Smooth muscle cell (in vitro differentiated cells): ENCODE measurements around the gene DLEC1. TPM values are rescaled to one million over a fixed set of nuclear protein-coding genes. Genes with fewer than 3 reads are reported as not detected.
A peak's percentile ranks its signal among the peaks of the same experiment; 100 is the strongest.

Source experiments
- DNase-seq: peaks from one replicate; lab custom pipeline; 2025; ENCODE audit not compliant: unreplicated experiment; lab: John Stamatoyannopoulos, UW
- H2AFZ ChIP-seq: fragments of 200-600 bp; sonication (generic); 2 replicates; pipeline ENCODE4 v1.6.0; 2016; ENCODE audit warnings: antibody characterized with exemption, low read depth, mild to moderate bottlenecking
- H3F3A ChIP-seq: fragments of 200-600 bp; sonication (generic); 2 replicates; pipeline ENCODE4 v1.6.0; 2017; ENCODE audit warnings: antibody characterized with exemption, low read depth
- H3K27ac ChIP-seq: fragments of 200-600 bp; sonication (generic); 2 replicates; pipeline ENCODE4 v1.5.1; 2016; ENCODE audit warnings: low read depth, mild to moderate bottlenecking
- H3K27me3 ChIP-seq: fragments of 200-600 bp; sonication (generic); 2 replicates; pipeline ENCODE4 v1.6.1; 2016; ENCODE audit warnings: low read depth, mild to moderate bottlenecking
- H3K36me3 ChIP-seq: fragments of 200-600 bp; sonication (generic); 2 replicates; pipeline ENCODE4 v1.5.1; 2016; ENCODE audit warnings: low read depth
- H3K4me1 ChIP-seq: fragments of 200-600 bp; sonication (generic); 2 replicates; pipeline ENCODE4 v1.5.1; 2016; ENCODE audit warnings: low read depth
- H3K4me2 ChIP-seq: fragments of 200-600 bp; sonication (generic); 2 replicates; pipeline ENCODE4 v1.6.0; 2016; ENCODE audit warnings: mild to moderate bottlenecking
- H3K4me3 ChIP-seq: fragments of 200-600 bp; sonication (generic); 2 replicates; pipeline ENCODE4 v1.5.1; 2016; ENCODE audit warnings: mild to moderate bottlenecking
- H3K79me2 ChIP-seq: fragments of 200-600 bp; sonication (generic); 2 replicates; pipeline ENCODE4 v1.6.0; 2016; ENCODE audit warnings: low read depth, mild to moderate bottlenecking
- H3K9ac ChIP-seq: fragments of 200-600 bp; sonication (generic); 2 replicates; pipeline ENCODE4 v1.6.0; 2016; ENCODE audit warnings: low read depth
- H3K9me3 ChIP-seq: fragments of 200-600 bp; sonication (generic); replicated peaks from 2 replicates; pipeline ENCODE4 v1.5.1; 2016; ENCODE audit warnings: low read depth
- H4K20me1 ChIP-seq: fragments of 200-600 bp; sonication (generic); 2 replicates; pipeline ENCODE4 v1.6.0; 2016; ENCODE audit warnings: low read depth
- WGBS: methylation state at CpG from one replicate; pipeline ENCODE4 v1.1.7; 2016; ENCODE audit warnings: low lambda C conversion rate; 5-methylcytosine and 5-hydroxymethylcytosine counted together
- polyA plus RNA-seq: library from polyadenylated mRNA; unstranded; fragments of >200 nt; fragmentation: Nextera tagmentation; extraction: Ambion mirVana; gene quantifications from 2 replicates; pipeline ENCODE4 v1.2.1, GENCODE V29; 2016
- total RNA-seq: library from RNA; depleted of rRNA; stranded (reverse); fragments of >200 nt; gene quantifications from 2 replicates; pipeline ENCODE4 v1.2.3, GENCODE V29; 2014
- TF ChIP-seq, protein P1 (sequence below): fragments of 200-600 bp; sonication (generic); IDR thresholded peaks from 2 replicates; pipeline ENCODE4 v1.5.1; 2017; ENCODE audit warnings: borderline replicate concordance, mild to moderate bottlenecking, antibody characterized with exemption; ENCODE audit not compliant: insufficient read depth, poor library complexity, severe bottlenecking

The DLEC1 gene
- total and polyA plus RNA-seq, 2 experiments from 2014 or later, result 0.27 to 0.61 TPM

DNA sequence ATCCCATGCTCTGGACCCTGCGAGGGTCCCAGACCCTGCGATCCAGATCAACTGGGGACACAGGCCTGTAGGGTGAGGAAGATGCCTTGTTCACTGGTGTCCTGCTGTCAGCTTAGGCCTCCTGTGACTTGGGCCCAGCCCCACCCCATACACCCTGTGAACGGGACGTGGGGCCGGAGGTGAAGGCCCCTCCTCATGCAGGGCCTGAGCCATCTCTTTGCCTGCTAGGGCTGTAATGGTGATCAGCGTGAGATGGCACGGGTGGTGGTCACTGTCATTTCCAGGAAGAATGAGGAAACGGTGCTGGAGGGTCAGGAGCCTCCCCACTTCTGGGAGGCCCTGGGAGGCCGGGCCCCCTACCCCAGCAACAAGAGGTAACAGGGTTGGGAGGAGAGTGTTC, 36.1 kb upstream of the DLEC1 start:
- Histone ChIP-seq H4K20me1 (no peaks in the 10 kb centered on the region), H3K4me1 (no peaks in the 10 kb centered on the region), H3K27me3 (no peaks in the 10 kb centered on the region), H3K27ac (no peak overlapping the region), H3K4me3 (no peak overlapping the region), H3K4me2 (no peak overlapping the region), H3K79me2 (no peaks in the 10 kb centered on the region), H3F3A (peaks cover 3% of the 10 kb centered on the region), H2AFZ (no peak overlapping the region), H3K9me3 (no peaks in the 10 kb centered on the region), H3K36me3 (no peaks in the 10 kb centered on the region), H3K9ac (no peak overlapping the region)
- no peak for DNase-seq
- TF ChIP-seq, protein P1, sequence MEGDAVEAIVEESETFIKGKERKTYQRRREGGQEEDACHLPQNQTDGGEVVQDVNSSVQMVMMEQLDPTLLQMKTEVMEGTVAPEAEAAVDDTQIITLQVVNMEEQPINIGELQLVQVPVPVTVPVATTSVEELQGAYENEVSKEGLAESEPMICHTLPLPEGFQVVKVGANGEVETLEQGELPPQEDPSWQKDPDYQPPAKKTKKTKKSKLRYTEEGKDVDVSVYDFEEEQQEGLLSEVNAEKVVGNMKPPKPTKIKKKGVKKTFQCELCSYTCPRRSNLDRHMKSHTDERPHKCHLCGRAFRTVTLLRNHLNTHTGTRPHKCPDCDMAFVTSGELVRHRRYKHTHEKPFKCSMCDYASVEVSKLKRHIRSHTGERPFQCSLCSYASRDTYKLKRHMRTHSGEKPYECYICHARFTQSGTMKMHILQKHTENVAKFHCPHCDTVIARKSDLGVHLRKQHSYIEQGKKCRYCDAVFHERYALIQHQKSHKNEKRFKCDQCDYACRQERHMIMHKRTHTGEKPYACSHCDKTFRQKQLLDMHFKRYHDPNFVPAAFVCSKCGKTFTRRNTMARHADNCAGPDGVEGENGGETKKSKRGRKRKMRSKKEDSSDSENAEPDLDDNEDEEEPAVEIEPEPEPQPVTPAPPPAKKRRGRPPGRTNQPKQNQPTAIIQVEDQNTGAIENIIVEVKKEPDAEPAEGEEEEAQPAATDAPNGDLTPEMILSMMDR, result no peak
- 89% methylated on average over 9 of the region's 9 CpGs for WGBS

DNA sequence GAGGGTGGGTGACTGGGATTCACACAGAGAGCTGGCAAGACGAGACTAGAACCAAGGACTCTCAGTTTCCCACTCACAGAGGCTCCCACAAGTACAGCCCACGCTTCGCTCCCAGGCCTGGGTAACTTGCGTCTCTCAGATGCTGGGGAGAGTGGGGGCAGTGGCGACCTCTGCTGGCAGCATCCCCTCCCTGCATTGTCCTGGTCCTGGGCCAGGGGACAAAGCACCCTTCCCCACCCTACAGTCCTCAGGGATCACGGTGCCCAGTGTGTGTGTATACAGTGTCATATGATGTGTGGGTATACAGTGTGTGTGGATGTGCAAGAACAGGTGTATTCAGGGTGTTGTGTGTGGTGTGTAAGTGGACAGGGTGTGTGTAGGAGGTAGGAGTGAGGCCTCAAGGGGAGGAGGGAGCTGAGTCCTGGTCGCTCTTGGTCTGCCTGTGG, 35.6 kb upstream of the DLEC1 start:
- 56% methylated on average over 7 of the region's 7 CpGs for WGBS
- DNase-seq, result no peak

DNA sequence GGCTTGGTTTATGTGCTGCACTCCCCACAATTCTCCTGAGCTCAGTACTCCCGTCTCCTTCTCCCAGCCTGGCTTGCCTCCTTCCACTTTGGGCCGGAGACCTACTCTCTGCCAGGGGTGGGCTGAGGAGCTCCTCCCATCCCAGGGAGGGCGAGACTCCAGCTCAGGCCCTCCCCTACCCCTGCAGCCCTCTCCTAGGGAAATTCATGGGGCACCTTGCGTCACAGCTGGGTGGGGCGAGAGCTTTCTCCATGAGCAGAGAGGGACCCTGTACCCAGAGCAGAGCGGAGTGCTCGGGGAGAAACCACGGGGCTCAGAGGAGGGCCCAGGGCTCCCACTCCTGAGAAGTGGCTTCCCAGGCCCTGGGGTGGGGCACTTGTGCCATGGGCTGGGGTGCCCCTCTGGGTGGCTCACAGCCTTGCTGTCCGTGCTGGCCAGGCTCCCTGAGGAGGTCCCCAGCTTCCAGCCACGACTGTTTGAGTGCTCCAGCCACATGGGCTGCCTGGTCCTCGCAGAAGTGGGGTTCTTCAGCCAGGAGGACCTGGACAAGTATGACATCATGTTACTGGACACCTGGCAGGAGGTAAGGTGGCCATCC, 35.1 kb upstream of the DLEC1 start:
- Histone ChIP-seq H3K9me3 (no peaks in the 10 kb centered on the region), H2AFZ (no peak overlapping the region), H3K79me2 (no peaks in the 10 kb centered on the region), H3K27ac (no peak overlapping the region), H3K4me3 (no peak overlapping the region), H3K4me1 (no peaks in the 10 kb centered on the region), H4K20me1 (no peaks in the 10 kb centered on the region), H3K9ac (no peak overlapping the region), H3K36me3 (no peaks in the 10 kb centered on the region), H3K4me2 (no peak overlapping the region), H3K27me3 (no peaks in the 10 kb centered on the region), H3F3A (peaks cover 3% of the 10 kb centered on the region)
- DNase-seq, result no peak
- 93% methylated on average over 8 of the region's 11 CpGs for WGBS
- TF ChIP-seq, protein P1, result no peak

More for the DNA sequence above, 35.6 kb upstream of the DLEC1 start:
- no peaks in the 10 kb centered on the region for H3K4me1 ChIP-seq
- H3K27ac ChIP-seq, result no peak overlapping the region
- no peaks in the 10 kb centered on the region for H3K27me3 ChIP-seq
- no peaks in the 10 kb centered on the region for H3K9me3 ChIP-seq
- no peak overlapping the region for H2AFZ ChIP-seq
- no peak overlapping the region for H3K4me3 ChIP-seq
- TF ChIP-seq, protein P1, result peak; percentile 78
- no peaks in the 10 kb centered on the region for H3K79me2 ChIP-seq
- peaks cover 3% of the 10 kb centered on the region for H3F3A ChIP-seq
- no peaks in the 10 kb centered on the region for H3K36me3 ChIP-seq
- H3K9ac ChIP-seq, result no peak overlapping the region
- H3K4me2 ChIP-seq, result no peak overlapping the region
- no peaks in the 10 kb centered on the region for H4K20me1 ChIP-seq
